ENCODE results near the gene MALT1.
"Not testable (repeated sequence)": the region's sequence is repeated elsewhere in the genome, so short reads cannot be mapped to it uniquely, and the experiment has no call there.

Gene MALT1

DNA sequence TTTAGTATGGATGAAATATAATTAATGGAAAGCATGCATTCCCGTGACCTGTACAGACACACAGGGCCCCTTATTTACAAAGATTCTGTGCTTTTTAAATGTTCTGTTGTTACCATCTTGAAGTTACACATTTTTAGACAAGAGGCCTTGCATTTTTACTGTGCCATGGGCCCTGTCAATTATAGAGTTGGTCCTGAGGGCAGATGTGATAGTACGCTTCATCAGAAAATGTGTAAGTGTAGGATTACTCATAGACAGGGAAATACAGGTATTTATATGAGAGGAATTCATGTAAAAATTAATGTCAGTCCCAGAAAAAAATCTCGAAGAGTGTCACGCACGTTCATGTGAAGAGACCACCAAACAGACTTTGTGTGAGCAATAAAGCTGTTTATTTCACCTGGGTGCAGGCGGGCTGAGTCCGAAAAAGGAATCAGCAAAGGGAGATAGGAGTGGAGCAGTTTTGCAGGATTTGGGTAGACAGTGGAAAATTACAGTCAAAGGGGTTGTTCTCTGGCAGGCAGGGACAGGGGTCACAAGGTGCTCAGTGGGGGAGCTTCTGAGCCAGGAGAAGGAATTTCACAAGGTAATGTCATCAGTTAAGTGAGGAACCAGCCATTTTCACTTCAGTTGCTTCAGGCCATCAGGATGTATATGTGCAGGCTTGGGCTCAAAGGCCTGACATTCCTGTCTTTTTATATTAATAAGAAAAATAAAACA is 30.2 kb upstream of the MALT1 start:
- no peak overlapping the region for H3K27ac ChIP-seq
- TF ChIP-seq, protein P1, sequence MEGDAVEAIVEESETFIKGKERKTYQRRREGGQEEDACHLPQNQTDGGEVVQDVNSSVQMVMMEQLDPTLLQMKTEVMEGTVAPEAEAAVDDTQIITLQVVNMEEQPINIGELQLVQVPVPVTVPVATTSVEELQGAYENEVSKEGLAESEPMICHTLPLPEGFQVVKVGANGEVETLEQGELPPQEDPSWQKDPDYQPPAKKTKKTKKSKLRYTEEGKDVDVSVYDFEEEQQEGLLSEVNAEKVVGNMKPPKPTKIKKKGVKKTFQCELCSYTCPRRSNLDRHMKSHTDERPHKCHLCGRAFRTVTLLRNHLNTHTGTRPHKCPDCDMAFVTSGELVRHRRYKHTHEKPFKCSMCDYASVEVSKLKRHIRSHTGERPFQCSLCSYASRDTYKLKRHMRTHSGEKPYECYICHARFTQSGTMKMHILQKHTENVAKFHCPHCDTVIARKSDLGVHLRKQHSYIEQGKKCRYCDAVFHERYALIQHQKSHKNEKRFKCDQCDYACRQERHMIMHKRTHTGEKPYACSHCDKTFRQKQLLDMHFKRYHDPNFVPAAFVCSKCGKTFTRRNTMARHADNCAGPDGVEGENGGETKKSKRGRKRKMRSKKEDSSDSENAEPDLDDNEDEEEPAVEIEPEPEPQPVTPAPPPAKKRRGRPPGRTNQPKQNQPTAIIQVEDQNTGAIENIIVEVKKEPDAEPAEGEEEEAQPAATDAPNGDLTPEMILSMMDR (conservative IDR thresholded peaks at IDR 0.05), result no peak
- TF ChIP-seq ZFX (IDR thresholded peaks at IDR 0.05), result no peak

DNA sequence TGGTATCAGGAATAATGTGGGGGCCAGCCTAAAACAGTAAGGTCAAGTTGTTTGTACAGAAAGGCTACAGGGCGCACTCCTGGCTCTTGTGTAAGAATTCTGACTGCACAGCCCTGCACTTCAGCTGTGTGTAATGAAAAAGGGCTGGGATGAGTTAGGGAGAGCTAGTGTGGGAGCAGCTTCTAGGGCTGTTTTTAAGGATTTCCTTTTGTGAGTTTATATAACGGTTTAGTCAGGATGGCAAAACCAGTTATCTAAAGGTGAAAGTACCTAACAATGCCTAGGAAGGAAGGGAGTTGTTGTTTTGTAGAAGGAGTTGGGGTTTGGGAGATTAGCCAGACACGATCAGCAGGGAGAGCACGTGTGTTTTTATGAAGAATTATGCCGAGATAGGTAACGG is 27.7 kb upstream of the MALT1 start:
- H3K27ac ChIP-seq, result not testable (repeated sequence)

DNA sequence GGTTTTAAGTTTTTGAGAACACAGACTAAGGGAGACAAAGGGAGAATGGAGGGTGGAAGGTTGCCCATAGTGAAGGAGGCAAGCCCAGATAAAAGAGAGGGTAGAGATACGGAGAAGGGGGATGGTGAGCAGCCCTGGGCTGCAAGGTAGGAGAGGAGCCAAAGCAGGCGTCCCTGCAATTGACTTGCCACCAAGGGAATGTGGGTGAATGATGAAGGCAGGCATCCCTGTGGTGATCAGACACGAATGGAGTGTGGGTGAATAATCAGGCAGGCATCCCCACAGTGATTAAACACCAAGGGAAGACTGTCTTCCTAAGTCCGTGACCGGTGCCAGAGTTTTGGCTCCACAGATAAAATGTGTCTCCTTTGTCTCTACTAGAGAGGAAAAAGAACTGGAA is 25.9 kb upstream of the MALT1 start:
- H3K27ac ChIP-seq, result no peak overlapping the region
- TF ChIP-seq, protein P1 (conservative IDR thresholded peaks at IDR 0.05), result no peak
- TF ChIP-seq ZFX (IDR thresholded peaks at IDR 0.05), result no peak

DNA sequence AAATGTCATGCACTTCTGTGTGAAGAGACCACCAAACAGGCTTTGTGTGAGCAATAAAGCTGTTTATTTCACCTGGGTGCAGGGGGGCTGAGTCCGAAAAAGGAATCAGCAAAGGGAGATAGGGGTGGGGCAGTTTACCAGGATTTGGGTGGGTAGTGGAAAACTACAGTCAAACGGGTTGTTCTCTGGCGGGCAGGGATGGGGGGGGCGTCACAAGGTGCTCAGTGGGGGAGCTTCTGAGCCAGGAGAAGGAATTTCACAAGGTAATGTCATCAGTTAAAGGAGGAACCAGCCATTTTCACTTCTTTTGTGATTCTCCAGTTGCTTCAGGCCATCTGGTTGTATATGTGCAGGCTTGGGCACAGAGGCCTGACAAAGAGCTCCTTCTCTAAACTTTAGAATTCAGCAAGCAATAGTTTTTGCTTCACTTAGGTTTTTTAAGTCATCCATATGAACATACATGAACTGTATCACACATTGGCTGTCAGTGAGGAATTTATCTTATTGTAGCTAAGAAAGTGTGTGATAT is 24.9 kb upstream of the MALT1 start:
- no peak overlapping the region for H3K27ac ChIP-seq
- TF ChIP-seq, protein P1 (conservative IDR thresholded peaks at IDR 0.05), result no peak
- no peak for TF ChIP-seq ZFX (IDR thresholded peaks at IDR 0.05)

DNA sequence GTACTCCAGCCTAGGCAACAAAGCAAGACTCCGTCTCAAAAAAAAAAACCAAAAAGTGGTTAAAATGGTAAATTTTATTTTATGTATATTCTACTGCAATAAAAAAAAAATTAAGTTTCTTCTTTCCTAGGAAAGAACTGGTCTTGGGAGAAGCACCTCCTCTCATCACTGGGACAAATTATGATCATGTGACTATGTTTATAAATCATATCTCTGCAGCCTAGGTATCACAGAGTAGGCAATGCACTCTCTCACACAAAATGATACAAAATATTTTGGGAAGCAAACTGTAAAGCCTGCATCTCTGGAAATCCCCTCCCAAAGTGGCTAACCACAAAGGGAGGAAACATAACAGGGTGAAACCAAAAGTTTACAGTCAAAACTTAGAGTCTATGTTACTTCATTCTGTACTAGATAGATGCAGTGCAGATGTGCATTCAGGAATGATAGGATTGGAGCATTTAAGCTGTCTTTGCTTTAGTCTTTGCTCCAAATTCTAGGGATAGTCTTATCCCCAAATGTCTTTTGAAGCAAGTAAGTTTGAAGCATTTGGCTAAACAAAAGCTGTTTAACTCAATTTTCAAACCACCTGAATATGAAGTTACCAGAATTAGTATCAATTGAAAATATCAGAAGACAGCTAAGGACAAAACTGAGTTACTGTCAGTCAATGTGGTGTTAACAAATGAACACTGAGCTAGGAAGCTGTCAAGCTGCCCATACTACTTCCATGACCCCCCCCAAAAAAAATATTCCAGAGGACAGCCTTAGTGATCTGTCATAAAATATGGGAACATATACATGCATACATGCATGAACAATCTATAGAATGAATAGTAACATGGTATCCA is 21.1 kb upstream of the MALT1 start:
- TF ChIP-seq, protein P1 (conservative IDR thresholded peaks at IDR 0.05), result no peak
- TF ChIP-seq ZFX (IDR thresholded peaks at IDR 0.05), result no peak

DNA sequence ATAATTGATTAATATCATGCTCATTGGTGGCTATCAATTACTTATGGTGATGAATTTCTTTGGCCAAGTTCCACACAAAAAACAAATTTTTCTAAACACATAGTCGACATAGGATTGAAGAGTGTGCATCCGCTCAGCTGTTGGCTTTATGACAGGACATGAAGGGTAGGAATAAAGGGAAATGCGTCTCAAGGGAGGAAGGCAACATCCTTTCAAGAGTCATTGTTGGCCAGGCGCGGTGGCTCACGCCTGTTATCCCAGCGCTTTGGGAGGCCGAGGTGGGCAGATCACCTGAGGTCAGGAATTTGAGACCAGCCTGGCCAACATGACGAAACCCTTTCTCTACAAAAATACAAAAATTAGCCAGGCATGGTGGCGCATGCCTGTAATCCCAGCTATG is 20.4 kb upstream of the MALT1 start:
- H3K27ac ChIP-seq, result not testable (repeated sequence)

More for the DNA sequence above, 21.1 kb upstream of the MALT1 start:
- H3K27ac ChIP-seq, result no peak overlapping the region

DNA sequence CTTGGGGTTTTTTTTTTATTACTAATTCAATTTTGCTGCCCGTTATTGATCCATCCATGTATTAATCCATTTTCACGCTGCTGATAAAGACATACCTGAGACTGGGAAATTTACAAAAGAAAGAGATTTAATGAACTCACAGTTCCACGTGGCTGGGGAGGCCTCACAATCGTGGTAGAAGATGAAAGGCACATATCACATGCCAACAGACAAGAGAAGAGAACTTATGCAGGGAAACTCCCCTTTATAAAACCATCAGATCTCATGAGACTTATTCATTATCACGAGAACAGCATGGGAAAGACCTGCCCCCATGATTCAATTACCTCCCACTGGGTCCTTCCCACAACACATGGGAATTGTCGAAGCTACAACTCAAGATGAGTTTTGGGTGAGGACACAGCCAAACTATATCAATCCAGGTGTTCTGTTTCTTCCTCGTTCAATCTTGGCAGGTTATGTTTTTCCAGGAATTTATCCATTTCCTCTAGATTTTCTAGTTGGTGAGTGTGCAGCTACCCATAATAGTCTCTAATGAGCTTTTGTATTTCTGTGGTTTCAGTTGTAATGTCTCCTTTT is 18.0 kb upstream of the MALT1 start:
- H3K27ac ChIP-seq, result not testable (repeated sequence)

DNA sequence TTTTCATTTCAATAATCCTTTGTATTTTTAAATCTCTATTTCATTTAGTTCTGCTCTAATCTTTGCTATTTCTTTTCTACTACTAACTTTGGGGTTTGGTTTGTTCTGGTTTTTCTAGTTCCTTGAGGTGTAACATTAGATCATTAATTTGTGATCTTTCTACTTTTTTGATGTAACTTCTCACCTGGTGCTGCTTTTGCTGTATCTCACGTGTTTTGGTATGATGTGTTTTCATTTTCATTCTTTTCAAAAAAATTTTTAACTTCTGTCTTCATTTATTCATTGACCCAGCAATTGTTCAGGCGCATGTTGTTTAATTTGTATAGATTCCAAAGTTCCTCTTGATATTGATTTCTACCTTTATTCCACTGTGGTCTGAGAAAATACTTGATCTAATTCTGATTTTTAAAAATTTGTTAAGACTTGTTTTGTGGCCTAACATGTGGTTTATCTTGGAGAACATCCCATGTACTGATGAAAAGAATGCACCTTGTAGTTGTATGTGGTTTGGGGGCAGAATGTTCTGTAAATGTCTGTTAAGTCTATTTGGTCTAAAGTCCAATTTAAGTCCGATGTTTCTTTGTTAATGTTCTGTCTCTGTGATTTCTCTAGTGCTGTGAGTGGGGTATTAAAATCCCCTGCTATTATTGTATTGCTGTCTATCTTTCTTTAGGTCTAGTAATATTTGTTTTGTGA is 17.3 kb upstream of the MALT1 start:
- TF ChIP-seq, protein P1 (conservative IDR thresholded peaks at IDR 0.05), result no peak
- no peak for TF ChIP-seq ZFX (IDR thresholded peaks at IDR 0.05)
- no peak overlapping the region for H3K27ac ChIP-seq

Measured in C4-2B (cell line).